GM19455 (cell line): ENCODE data around the gene AMD1.
"Not testable (repeated sequence)": the region's sequence is repeated elsewhere in the genome, so short reads cannot be mapped to it uniquely, and the experiment has no call there.

Experiments
- ATAC-seq: cut with Tn5 transposase; IDR thresholded peaks from one replicate; pipeline ENCODE4 v1.9.1; 2021; ENCODE audit not compliant: unreplicated experiment

AMD1 gene

DNA sequence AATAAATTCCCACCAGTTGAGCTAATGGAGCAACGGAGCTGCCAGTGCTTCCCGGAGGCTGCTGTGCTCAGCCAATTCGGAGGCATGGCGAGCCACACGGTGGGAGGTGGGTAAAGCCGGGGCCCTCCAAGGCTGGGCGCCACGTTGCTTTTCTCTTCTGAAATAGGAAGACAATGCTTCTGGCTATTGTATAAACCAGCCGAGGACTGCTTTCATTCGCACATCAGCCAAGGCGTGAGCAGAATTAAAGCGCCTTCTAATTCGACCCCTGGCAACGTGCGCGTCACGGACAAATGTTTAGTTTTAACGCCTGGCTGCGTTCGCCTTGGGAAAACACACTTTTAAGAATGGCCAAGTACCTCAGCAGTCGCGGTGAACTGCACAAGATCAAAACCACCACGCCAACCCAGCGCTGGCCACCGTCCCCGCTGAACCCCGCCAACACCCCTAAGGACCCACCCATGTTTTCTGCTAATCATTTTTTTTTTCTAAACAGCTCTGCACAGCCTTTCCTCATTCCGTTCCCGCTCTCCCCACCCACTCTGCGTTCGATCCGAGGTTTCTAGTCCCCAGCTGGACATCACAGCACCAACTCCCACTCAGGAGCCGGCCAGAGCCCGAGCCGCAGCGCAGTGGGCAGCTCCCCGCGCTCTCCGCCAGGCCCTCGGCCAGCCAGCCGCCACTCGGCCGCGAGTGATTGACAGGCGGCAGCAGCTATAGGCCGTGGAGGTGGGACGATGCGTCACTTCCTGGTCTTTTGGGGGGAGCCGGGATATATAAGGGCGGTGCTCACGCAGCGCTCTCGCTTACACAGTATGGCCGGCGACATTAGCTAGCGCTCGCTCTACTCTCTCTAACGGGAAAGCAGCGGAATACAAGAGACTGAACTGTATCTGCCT, at the start of gene AMD1:
Gene AMD1, plus strand, starts transcription at position 805 of the 899 bp plus-strand sequence. CDS start 321 bp downstream, outside the sequence.
- peak; percentile 63 for ATAC-seq

DNA sequence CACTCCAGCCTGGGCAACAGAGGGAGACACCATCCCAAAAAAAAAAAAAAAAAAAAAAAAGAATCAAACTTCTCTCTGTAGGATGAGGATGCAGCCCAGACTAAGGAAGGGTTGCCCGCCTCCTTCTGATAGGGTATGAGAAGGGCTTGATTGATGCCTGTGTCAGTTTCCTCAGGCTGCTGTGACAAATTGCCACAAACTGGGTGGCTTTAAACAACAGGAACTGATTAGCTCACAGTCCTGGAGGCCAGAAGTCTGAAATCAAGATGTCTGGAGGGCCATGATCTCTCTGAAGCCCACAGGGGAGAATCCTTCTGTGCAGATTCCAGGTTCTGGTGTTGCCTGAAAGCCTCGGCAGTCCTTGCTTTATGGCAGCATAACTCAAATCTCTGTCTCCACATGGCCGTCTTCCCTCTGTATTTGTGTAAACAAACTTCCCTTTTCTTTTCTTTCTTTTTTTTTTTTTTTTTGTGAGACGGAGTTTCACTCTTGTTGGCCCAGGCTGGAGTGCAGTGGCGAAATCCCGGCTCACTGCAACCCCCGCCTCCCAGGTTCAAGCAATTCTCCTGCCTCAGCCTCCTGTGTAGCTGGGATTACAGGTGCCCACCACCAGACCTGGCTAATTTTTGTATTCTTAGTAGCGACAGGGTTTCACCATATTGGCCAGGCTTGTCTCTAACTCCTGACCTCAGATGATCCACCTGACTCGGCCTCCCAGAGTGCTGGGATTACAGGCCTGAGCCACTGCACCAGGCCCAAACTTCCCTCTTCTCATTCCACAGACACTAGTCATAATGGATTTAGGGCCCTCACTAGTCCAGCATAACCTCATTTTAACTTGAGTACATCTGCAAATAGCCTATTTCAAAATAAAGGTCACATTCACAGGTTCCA, 48.1 kb upstream of the AMD1 start:
- no peak for ATAC-seq

DNA sequence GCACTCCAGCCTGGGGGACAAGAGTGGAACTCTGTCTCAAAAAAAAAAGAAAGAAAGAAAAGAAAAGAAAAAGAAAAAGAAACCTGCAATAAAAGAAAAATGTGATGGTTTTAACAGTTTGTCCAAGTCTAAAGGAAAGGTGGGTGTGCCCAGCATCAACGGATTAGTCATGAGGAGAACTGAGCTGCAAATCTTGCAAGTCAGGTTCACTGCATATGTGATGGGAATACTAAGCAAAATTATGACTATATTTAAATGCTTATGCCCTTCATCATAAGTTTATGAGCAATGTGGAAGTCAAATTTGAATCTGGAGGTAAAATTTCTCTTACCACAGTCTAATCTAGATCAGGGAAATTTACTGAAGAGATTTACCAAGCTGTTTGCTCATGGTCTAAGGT, 46.2 kb upstream of the AMD1 start:
- ATAC-seq, result no peak

DNA sequence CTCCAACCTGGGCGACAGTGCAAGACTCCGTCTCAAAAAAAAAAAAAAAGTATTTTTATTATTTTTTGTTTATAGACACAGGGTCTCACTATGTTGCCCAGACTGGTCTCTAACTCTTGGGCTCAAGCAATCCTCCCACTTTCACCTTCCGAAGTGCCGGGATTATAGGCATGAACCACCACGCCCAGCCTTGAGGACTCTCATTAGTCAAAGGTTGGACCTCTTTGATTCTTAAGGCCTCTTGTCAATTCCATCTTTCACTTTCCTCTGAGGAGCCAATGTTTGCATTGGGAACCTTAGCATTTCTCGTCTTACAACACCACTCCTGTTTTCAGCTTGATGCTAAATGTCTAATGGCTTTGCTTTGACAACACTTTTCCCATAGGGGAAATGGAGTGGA, 43.2 kb upstream of the AMD1 start:
- no peak for ATAC-seq

DNA sequence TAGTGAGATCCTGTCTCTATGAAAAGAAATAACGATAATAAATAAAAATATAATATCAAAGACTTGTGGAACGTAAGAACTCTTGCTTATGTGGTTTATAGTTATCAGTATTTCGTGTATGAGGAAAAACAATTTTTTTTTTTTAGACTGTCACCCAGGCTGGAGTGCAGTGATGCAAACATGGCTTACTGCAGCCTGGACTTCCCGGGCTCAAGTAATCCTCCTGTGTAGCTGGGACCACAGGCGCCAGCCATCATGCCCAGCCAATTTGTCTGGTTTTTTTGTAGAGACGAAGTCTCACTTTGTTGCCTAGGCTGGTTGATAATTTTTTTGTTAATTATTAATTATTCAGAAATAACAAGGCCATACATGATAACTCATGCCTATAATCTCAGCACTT, 40.8 kb upstream of the AMD1 start:
- ATAC-seq, result no peak

DNA sequence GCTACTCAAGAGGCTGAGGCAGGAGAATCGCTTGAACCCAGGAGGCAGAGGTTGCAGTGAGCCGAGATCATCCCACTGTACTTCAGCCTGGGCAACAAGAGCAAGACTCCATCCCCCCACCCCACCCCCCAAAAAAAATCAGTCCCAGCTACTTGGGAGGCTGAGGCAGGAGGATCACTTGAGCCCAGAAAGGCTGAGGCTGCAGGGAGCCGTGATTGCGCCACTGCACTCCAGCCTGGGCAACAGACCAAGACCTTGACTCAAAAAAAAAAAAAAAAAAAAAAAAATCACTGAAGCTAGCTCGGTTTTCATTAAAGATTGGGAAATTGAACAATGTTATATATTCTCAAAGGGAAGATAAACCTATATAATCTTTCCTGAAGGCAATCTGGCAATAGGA, 38.8 kb upstream of the AMD1 start:
- ATAC-seq, result not testable (repeated sequence)

DNA sequence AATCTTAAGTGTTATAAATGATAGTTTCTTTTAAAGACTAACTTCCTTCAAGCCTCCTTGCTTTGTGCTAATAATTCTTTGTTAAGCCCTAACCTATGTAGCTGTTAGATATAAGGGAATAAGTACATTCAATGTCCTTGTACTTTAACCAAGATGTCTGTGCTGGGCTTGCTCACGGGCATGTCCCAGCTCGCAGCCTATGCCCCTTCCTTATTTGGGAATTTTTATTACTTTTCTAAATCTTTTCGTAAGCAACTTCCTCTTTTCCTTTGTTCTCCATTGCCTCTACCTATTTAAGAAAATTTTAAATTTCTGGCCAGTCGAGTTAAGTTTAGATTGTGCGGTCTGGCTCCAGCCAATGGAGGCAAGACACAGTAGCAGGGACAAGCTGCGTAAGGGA, 33.3 kb upstream of the AMD1 start:
- no peak for ATAC-seq

DNA sequence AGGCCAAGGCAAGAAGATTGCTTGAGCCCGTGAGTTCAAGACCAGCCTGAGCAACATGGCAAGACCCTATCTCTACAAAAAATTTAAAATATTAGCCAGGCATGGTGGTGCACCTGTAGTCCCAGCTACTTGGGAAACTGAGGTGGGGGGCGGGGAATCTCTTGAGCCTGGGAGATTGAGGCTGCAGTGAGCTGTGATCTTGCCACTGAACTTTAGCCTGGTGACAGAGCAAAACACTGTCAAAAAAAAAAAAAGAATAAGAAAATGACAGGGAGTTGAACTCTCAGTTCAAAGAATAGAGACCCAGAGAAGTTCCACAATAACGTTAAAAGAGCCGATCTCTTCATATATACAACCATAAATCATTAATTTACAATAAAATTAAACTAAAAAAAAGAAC, 24.8 kb upstream of the AMD1 start:
- ATAC-seq, result no peak

DNA sequence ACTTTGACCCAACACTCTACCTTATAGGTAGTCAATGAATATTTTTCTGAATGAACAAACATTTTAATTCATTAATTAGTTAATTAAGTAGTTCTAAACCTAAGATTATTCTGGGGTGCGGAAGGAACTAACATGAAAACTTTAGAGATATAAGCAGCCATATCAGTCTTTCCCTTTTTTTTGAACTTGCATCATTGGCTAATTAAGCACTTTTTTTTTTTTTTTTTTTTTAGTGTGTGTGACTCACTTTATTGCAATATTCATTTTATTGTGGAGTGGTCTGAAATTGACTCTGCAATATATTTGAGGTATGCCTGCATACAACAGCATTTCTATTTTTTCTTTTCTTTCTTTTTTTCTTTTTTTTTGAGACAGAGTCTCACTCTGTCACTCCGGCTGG, 21.8 kb upstream of the AMD1 start:
- ATAC-seq, result no peak

DNA sequence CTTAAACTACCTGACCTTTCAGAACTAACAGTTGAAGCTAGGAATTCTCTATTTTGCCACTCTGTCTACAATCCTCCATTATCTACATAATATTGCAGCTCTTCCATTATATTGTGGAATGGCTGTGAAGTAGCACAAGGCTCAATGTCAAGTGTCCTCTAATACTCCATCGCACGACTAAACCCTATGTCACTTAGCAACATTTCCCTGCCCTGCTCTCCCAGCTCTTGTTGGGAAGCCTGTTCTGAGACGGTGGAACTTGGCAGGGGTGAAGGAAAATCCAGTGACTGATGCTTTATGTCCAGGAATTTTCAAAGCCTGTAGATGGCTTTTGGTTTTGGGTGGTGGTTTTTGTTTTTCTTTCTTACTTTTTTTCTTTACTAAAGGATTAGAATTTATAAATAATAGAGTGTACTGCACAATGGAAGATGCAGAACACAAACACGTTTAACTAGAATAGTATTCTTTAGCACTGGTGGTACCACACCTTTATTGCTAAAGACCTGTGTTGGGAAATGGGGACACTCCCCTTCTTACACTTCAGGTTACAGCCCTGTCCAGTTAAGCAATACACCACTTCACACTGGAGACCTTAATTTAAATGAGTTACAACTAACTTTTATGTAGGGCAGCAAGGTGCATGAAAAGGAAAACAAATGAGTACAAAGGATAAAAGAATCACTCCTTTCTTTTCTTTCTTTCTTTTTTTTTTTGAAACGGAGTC, 20.7 kb upstream of the AMD1 start:
- no peak for ATAC-seq

DNA sequence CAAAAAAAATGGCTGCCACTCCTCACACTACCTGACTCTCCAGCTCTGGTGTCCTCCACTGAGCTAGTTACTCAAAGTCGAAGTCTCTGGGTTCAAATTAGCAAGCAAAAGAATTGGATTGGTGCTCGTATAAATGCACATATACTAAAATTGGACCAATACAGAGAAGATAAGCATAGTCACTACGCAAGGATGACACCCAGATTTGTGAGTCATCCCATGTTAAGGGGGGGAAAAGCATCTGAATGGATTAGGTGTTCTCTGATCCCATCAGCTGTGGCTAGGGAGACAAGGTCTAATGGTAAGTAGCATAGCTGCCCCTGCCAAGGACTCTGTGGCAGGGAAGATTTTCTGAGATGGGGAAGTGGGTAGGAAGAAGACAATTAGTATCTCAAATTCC, 18.3 kb upstream of the AMD1 start:
- no peak for ATAC-seq

DNA sequence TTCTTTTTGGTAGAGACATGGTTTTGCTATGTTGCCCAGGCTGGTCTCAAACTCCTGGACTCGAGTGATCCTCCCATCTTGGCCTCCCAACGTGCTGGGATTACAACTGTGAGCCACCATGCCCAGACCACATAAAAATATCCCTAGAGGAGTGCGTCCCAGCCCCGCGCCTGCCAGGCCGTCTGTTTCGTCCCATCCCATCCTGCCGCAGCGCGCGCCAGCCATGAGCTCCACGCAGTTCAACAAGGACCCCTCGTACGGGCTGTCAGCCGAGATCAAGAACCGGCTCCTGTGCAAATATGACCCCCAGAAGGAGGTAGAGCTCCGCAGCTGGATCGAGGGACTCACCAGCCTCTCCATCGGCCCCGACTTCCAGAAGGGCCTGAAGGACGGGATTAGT, 16.6 kb upstream of the AMD1 start:
- ATAC-seq, result no peak

DNA sequence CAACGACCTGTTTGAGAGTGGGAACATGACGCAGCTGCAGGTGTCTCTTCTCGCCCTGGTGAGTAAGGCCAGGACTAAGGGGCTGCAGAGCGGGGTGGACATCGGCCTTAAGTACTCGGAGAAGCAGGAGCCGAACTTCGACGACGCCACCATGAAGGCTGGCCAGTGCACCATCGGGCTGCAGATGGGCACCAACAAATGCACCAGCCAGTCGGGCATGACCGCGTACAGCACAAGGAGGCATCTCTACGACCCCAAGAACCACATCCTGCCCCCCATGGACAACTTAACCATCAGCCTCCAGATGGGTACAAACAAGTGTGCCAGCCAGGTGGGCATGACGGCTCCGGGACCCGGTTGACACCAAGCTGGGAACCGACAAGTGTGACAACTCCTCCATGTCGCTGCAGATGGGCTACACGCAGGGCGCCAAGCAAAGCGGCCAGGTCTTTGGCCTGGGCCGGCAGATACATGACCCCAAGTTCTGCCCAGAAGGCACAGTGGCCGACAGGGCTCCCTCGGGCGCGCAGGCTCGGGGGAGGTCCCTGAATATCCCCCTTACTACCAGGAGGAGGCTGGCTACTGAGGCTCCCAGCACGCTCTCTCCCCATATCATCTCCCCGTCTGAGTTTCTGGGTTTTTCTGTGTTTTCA, 15.9 kb upstream of the AMD1 start:
- ATAC-seq, result no peak

DNA sequence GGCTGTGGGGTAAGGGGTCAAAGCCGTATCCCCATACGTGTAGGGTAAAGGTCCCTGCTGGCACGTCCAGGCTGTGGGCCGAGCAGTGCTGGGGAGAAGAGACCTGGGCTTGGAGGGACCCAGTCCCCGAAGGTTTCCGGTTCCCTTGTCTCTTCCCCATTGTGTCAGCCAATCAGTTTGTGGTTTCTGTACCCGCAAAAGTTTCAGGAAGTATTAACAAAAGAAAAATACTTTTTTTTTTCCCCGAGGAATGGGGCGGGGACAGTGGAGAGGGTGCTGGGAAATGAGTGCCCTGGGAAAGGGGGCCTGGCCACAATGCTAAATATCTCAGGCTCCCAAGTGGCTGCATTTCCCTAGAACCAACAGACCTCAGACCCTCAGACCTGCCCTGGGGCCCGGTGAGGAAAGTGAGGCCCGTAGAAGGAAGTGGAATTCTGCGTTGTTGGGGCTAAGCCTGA, 15.2 kb upstream of the AMD1 start:
- ATAC-seq, result no peak

DNA sequence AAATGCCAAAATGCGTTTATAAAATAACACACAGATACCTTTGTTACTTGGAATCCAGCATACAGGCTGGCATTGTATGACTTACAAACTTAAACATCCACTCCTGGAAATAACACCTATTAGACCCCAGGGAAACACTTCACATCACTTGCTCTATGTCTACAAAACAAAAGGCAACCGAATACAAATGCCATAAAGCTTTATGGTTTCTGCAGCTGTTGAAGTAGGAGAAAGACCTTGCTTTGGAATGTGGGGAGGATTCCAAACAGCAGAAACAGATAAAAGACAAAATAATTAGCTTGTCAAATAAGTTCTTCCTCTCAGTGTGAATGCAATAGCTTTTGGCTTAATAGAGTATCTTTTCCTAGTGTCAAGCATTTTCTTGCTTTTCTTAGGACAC, 9.8 kb upstream of the AMD1 start:
- ATAC-seq, result no peak

DNA sequence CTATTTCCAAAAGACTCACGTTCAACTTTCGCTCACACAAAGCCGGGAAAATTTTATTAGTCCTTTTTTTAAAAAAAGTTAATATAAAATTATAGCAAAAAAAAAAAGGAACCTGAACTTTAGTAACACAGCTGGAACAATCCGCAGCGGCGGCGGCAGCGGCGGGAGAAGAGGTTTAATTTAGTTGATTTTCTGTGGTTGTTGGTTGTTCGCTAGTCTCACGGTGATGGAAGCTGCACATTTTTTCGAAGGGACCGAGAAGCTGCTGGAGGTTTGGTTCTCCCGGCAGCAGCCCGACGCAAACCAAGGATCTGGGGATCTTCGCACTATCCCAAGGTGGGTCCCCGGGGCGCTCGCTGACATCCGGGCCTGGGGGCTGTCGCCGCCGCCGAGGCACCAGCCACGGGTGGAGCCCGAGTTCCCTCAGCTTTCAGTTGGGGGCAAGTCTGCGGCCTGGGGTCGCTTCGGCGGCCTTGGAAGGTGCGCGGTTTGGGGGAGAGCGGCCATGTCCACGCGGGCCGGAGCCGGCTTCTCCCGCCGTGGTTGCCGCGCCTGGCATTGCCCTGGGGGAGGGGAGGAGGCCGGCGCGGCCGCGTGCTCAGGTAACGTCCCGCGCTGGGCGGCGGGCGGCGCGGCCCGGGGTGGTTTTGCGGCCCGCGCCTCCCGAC, 429 bp downstream of the AMD1 start:
- peak; percentile 25 for ATAC-seq

DNA sequence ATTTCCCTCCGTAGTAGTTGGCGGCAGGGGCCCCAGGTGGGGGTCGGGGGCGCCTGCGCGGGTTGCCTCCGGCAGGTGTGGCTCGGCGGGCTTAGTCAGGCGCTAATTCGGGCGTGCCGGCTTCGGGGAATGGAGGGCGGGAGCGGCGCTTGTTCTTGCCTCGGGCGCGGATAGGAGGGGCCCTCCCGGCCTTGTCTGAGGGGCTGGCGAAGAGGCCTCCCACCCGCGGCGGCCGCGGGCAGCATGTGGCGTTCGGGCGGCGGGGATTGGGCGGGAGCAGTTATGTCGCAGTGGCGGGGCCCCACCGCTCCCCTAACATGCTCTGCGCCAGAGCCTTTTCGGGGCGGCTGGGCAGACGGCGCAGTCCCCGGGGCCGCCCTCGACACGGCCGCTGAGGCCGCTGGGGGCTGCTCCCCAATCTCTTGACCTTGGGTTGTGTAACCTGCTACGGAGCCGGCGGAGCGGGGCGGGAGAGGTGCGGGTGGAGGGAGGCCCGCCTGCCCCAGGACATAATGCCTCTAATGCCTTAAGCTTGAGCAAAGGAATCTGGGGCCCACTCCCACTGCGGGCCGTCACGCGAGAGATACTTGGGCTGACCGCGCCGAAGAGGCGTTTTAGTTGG, 1.1 kb downstream of the AMD1 start:
- ATAC-seq, result peak; percentile 25

DNA sequence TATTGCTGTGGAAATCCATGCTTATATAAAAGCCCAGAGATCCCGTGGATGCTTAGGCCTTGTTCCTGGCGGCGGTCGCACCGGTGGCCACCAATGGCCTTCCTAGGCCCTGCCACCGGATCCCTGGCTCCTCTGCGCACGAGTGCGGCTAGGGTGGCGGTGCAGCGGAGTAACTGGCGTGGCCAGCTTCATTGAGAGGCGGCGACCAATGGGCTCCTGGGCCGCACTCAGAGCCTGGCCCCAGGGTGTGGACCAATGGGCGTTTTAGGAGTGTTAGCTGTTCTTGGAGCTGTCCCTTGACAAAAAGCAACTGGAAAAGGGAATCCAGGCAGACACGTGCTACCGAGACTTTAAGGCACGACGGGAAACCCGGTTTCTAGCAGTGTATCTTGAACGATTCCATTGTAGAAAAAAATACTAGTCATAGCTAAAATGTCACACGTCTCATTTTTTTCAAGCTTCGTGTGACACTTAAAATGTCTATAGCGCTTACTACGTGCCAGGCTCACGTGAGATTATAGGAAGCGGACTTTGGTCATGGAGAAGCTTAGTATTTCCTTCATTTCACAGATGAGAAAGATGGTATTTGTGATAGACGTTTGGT, 1.7 kb downstream of the AMD1 start:
- ATAC-seq, result peak; percentile 46

DNA sequence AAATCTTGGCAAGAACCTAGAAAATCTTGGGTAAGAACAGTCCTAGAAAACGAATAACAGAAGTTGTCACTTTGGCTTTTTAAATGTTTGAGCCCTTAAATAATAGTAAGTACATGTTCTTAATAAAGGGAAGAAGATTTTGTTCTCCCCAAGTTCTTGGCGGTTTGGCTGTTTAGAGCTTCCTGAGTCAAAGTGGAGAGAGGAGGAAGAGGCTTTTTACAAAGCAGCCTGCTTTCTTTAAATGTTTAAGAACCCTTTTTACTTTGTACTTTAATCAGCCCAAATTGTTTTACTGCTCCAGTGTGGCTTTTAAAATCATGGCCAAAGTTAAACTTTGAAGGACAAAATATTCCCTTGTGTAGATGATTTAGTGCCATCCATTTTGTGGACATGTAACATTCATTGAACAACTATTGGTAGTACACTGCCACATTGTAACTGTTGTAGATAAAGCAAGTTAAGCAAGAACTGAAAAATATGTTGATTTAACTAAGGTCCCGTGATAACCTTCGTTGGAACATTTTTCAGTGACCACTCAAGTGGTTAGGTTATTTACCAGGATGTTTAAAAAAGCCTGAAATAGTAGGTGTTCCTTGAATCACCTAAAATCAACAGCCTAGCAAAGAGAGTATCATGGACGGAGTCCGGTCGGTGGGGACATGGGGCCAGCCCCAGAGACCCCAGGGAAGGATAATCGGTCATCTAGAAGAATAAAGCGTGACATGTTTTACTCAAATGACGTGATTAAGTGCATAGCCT, 2.4 kb downstream of the AMD1 start:
- no peak for ATAC-seq
